Measurements from ENCODE around the gene ADI1. TPM values are rescaled to one million over a fixed set of nuclear protein-coding genes. Genes with fewer than 3 reads are reported as not detected.

ADI1 gene
- total RNA-seq, 1 donor from 2014 or later: 36.2 TPM

DNA sequence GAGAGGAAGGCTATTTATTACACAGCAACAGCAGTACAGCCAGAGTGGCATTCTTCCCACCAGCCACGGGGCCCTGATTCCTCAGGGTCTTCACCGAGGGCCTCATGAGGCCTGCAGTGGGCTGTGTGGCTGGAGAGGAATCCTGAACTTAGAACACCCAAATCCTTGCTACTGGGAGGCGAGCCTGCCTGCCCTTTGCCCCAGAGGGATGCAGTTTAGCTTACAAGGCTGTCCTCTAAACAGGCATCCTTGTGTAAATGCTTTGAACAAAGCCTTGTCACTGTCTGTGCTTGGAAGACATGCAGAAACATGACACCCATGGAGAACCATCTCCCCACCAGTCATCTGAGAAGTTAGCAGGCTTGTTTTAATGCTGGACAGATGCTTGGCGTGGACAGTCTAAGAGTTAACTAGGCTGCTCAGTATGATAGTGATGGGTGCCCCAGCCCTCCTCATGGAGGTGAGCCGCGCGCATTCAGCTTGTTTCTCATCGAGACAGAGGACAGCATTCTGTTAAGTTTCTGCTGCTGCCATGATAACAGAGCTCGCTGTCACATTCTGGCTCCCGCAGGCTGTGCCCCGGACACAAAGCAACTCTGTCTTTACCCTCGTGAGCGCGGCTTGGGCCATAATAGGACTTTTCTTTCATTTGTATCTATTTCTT, 42.9 kb downstream of the ADI1 start:
- no peak for DNase-seq
- no peak overlapping the region for H3K27ac Mint-ChIP-seq
- peaks cover 4% of the 10 kb centered on the region for H3K4me1 Mint-ChIP-seq
- no peaks in the 10 kb centered on the region for H3K9me3 Mint-ChIP-seq
- intact Hi-C loops (cut with micrococcal nuclease): no loop called here
- no peak overlapping the region for H3K4me3 Mint-ChIP-seq
- no peaks in the 10 kb centered on the region for H3K27me3 Mint-ChIP-seq
- H3K36me3 Mint-ChIP-seq (ENCODE audit: low read depth): peaks cover 16% of the 10 kb centered on the region

GRCh38 chr2:3475771-3476170, 43.6 kb downstream of the ADI1 start:
- H3K27ac Mint-ChIP-seq: no peak overlapping the region

DNA sequence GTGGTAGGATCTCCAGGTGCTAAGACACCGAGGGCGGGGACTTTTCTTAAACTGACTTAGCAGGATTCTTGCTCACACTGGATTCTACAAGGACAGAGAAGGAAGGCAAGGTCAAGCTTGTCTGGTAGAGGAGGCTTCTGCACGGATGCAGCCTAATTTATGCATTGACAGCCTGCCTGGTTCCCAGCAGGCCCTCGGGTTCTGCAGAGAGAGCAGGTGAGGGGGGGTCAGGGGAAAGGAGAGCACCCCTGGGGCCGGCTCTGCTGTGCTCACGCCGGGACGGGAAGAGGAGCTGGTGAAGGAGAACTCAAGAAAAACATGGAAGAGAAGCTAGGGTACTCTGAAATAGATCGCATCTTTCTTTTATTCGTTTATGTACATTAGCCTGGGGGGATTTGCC, 46.4 kb downstream of the ADI1 start:
- no peak overlapping the region for H3K4me3 Mint-ChIP-seq
- H3K27me3 Mint-ChIP-seq: no peaks in the 10 kb centered on the region
- intact Hi-C loops (cut with micrococcal nuclease): no loop called here
- peaks cover 22% of the 10 kb centered on the region for H3K36me3 Mint-ChIP-seq (ENCODE audit: low read depth)
- no peak for DNase-seq
- no peaks in the 10 kb centered on the region for H3K9me3 Mint-ChIP-seq
- H3K4me1 Mint-ChIP-seq: no peaks in the 10 kb centered on the region
- H3K27ac Mint-ChIP-seq: no peak overlapping the region

More at GRCh38 chr2:3475771-3476170, 43.6 kb downstream of the ADI1 start:
- H3K27me3 Mint-ChIP-seq: no peaks in the 10 kb centered on the region
- no peak overlapping the region for H3K4me3 Mint-ChIP-seq
- no peaks in the 10 kb centered on the region for H3K9me3 Mint-ChIP-seq
- no peak for DNase-seq
- peaks cover 4% of the 10 kb centered on the region for H3K4me1 Mint-ChIP-seq
- H3K36me3 Mint-ChIP-seq (ENCODE audit: low read depth): peaks cover 17% of the 10 kb centered on the region
- intact Hi-C loops (cut with micrococcal nuclease): no loop called here

- Mint-ChIP-seq H3K9me3 (no peaks in the 10 kb centered on the region), H3K27ac (no peak overlapping the region), H3K4me3 (no peak overlapping the region)
Observed at GRCh38 chr2:3472296-3472695, 47.0 kb downstream of the ADI1 start.

DNA sequence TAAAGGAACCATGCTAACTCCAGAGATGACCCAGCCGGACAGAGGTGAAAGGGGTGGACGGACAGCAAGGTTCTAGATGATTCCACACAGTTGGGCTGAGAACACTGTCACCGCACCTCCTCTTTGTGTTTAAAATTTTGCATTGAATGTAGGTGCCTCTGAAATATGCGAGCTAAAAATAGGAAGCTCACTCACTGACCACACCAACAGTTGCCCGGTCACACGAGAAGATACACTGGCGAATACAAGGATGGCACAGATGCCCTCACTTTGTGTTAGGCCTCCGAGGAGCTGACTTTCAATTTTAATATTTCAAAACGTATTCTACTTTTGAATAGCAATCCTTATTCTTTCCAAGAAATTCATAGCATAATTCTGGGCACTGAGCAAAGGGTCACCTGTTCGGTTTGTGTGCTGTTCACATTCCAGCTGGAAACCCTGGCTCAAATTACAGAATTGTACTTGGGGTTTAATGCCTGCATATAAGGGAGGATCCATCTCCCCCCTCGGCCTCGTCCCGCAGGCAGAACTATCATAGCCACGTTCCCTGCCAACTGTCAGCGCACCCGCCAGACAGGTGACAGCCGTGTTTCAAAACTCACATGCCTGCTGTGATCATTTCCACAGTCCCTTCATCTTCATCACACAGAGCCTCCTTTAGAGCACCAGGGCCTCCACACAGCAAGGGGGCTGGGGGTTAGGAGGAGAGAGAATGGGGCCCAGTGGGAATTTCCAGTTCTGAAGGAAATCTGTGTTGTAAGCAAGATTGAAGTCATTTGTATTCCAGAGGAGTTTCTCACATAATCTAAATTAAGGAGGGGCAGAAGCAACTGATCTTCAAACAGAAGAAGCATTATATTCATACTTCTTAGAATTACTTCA, 48.2 kb downstream of the ADI1 start:
- Mint-ChIP-seq H3K36me3 (ENCODE audit: low read depth) (peaks cover 32% of the 10 kb centered on the region), H3K27ac (no peak overlapping the region), H3K4me3 (no peak overlapping the region), H3K27me3 (no peaks in the 10 kb centered on the region), H3K9me3 (no peaks in the 10 kb centered on the region), H3K4me1 (no peaks in the 10 kb centered on the region)
- no peak for DNase-seq
- intact Hi-C loops (cut with micrococcal nuclease): no loop called here

More at GRCh38 chr2:3472296-3472695, 47.0 kb downstream of the ADI1 start:
- no peaks in the 10 kb centered on the region for H3K27me3 Mint-ChIP-seq
- DNase-seq: no peak
- H3K4me1 Mint-ChIP-seq: no peaks in the 10 kb centered on the region
- H3K36me3 Mint-ChIP-seq (ENCODE audit: low read depth): peaks cover 26% of the 10 kb centered on the region
- intact Hi-C loops (cut with micrococcal nuclease): no loop called here

- DNase-seq: no peak
- intact Hi-C loops (cut with micrococcal nuclease): no loop called here
- no peak overlapping the region for H3K27ac Mint-ChIP-seq
- H3K9me3 Mint-ChIP-seq: no peaks in the 10 kb centered on the region
- no peaks in the 10 kb centered on the region for H3K4me1 Mint-ChIP-seq
- H3K4me3 Mint-ChIP-seq: no peak overlapping the region
- H3K27me3 Mint-ChIP-seq: no peaks in the 10 kb centered on the region
- peaks cover 30% of the 10 kb centered on the region for H3K36me3 Mint-ChIP-seq (ENCODE audit: low read depth)
Observed at GRCh38 chr2:3470166-3470651, 49.1 kb downstream of the ADI1 start.

GRCh38 chr2:3469486-3469885, 49.8 kb downstream of the ADI1 start:
- Mint-ChIP-seq H3K4me1 (no peaks in the 10 kb centered on the region), H3K27me3 (no peaks in the 10 kb centered on the region), H3K27ac (no peak overlapping the region), H3K9me3 (no peaks in the 10 kb centered on the region), H3K4me3 (no peak overlapping the region), H3K36me3 (ENCODE audit: low read depth) (peaks cover 30% of the 10 kb centered on the region)
- intact Hi-C loops (cut with micrococcal nuclease): no loop called here
- DNase-seq: no peak

DNA sequence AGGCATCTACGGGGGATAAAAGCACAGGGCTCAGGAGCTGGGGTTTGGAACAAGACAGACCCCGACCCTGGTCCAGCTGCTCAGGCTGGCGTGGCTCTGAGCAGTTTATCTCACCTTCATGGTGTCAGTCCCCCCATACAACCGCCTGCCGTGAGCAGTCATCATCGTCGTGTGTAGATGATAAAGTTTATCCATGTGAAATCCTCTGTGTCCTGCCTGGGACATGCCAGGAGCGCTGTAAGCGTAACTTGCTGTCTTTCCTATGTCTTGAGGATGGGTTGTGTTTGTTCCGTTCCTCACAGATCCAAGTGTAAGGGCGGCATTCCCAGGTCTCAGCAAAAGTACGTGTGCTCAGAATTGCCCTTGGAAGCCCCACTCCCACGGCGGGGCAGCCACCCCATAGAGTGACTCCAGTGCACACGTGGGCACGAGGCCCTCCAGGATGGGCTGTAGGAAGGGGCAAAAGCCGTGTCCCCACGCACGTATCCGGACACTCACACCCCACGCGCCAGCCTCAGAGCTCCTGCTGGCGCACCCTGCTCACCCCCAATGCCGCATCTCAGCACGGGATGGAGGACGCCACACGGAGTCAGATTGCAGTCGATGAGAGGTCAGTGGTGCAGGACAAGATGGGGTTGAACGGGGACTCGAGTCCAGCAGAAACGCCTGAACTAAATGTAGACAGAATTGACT, 50.9 kb downstream of the ADI1 start:
- Mint-ChIP-seq H3K36me3 (ENCODE audit: low read depth) (peaks cover 34% of the 10 kb centered on the region), H3K27ac (no peak overlapping the region)

GRCh38 chr2:3467654-3468053, 51.7 kb downstream of the ADI1 start:
- Mint-ChIP-seq H3K9me3 (no peaks in the 10 kb centered on the region), H3K36me3 (ENCODE audit: low read depth) (peaks cover 36% of the 10 kb centered on the region), H3K4me1 (no peaks in the 10 kb centered on the region), H3K27ac (no peak overlapping the region), H3K27me3 (no peaks in the 10 kb centered on the region), H3K4me3 (no peak overlapping the region)
- intact Hi-C loops (cut with micrococcal nuclease): no loop called here
- no peak for DNase-seq

More for the DNA sequence above, 50.9 kb downstream of the ADI1 start:
- Mint-ChIP-seq H3K27me3 (no peaks in the 10 kb centered on the region), H3K9me3 (no peaks in the 10 kb centered on the region), H3K4me1 (no peaks in the 10 kb centered on the region), H3K4me3 (no peak overlapping the region)
- DNase-seq: no peak
- intact Hi-C loops (cut with micrococcal nuclease): no loop called here

- intact Hi-C loops (cut with micrococcal nuclease): no loop called here
- peaks cover 2% of the 10 kb centered on the region for H3K4me1 Mint-ChIP-seq
- no peak overlapping the region for H3K4me3 Mint-ChIP-seq
- H3K27ac Mint-ChIP-seq: no peak overlapping the region
- no peaks in the 10 kb centered on the region for H3K27me3 Mint-ChIP-seq
- peaks cover 34% of the 10 kb centered on the region for H3K36me3 Mint-ChIP-seq (ENCODE audit: low read depth)
- no peak for DNase-seq
- H3K9me3 Mint-ChIP-seq: no peaks in the 10 kb centered on the region
Observed at GRCh38 chr2:3466966-3467365, 52.4 kb downstream of the ADI1 start.

DNA sequence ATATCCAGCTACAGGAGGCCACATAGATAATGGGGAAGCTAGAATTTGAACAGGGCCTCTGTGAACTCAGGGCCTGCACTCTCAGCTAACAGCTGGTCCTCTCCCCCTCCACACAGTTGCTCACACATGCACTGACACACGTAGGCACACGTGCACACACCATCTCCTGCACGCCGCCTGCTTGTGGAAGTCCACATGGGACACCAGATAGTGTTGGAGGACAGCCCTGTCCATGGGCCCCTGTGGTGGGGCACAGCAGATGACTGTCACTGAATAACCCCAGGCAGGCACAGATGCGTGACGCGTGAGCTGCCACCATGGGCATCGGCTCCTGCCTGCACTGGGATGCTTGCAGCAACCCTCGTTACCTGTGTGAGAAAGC, 52.9 kb downstream of the ADI1 start:
- intact Hi-C loops (cut with micrococcal nuclease): no loop called here
- no peak for DNase-seq
- Mint-ChIP-seq H3K27ac (no peak overlapping the region), H3K27me3 (no peaks in the 10 kb centered on the region), H3K9me3 (no peaks in the 10 kb centered on the region), H3K4me3 (no peak overlapping the region), H3K36me3 (ENCODE audit: low read depth) (peaks cover 34% of the 10 kb centered on the region), H3K4me1 (peaks cover 3% of the 10 kb centered on the region)

- Mint-ChIP-seq H3K4me3 (no peak overlapping the region), H3K27ac (no peak overlapping the region), H3K9me3 (no peaks in the 10 kb centered on the region), H3K4me1 (peaks cover 4% of the 10 kb centered on the region), H3K36me3 (ENCODE audit: low read depth) (peaks cover 34% of the 10 kb centered on the region), H3K27me3 (no peaks in the 10 kb centered on the region)
- no peak for DNase-seq
- intact Hi-C loops (cut with micrococcal nuclease): no loop called here
Observed at GRCh38 chr2:3465844-3466481, 53.4 kb downstream of the ADI1 start.

GRCh38 chr2:3465328-3465727, 54.0 kb downstream of the ADI1 start:
- Mint-ChIP-seq H3K27me3 (no peaks in the 10 kb centered on the region), H3K4me3 (no peak overlapping the region), H3K36me3 (ENCODE audit: low read depth) (peaks cover 28% of the 10 kb centered on the region), H3K4me1 (peaks cover 4% of the 10 kb centered on the region), H3K9me3 (no peaks in the 10 kb centered on the region), H3K27ac (no peak overlapping the region)
- DNase-seq: no peak
- intact Hi-C loops (cut with micrococcal nuclease): no loop called here
